ENCODE measurements around the gene VPS4B.

- TF ChIP-seq CTCF (IDR thresholded peaks at IDR 0.05) (no peak), POLR2A (IDR thresholded peaks at IDR 0.05) (no peak)
Measured at GRCh38 chr18:63427558-63427957, 5.3 kb upstream of the VPS4B start.

Measured in suprapubic skin (tissue), 3 donors.